Measurements from ENCODE around the gene RNF123. TPM values are rescaled to one million over a fixed set of nuclear protein-coding genes. Genes with fewer than 3 reads are reported as not detected.

The RNF123 gene
- total and polyA plus RNA-seq, 2 experiments from 2014 or later: 14.6 to 32.5 TPM

- no peak for DNase-seq (ENCODE audit: low spot score)
These were observed 31.7 kb downstream of the RNF123 start for GRCh38 chr3:49720855-49721595.

GRCh38 chr3:49721596-49721895 is 32.2 kb downstream of the RNF123 start:
- DNase-seq (ENCODE audit: low spot score) (no peak), ATAC-seq (no peak)
- 0 out of 2 replicates have a peak, but pooled peaks have one; percentile 0 for TF ChIP-seq POLR2AphosphoS5 (IDR thresholded peaks at IDR 0.05; ENCODE audit: low read depth)
- no peak for TF ChIP-seq EZH2phosphoT487 (IDR thresholded peaks at IDR 0.05; ENCODE audit: unreplicated experiment)
- TF ChIP-seq EZH2 (IDR thresholded peaks at IDR 0.05; ENCODE audit: low read depth, unreplicated experiment): no peak
- no peak for TF ChIP-seq STAT1 (IDR thresholded peaks at IDR 0.05; ENCODE audit: unreplicated experiment)
- no peak for TF ChIP-seq CREB1 (CRISPR knock-in tag; IDR thresholded peaks at IDR 0.05; ENCODE audit: low read depth)
- no peak for TF ChIP-seq REST (IDR thresholded peaks at IDR 0.05; ENCODE audit: unreplicated experiment)
- TF ChIP-seq ZNF331 (CRISPR knock-in tag; IDR thresholded peaks at IDR 0.05; ENCODE audit: low read depth): no peak
- Histone ChIP-seq H3K9me2 (ENCODE audit: insufficient read depth) (no peaks in the 10 kb centered on the region), H3K27ac (ENCODE audit: low read depth) (no peak overlapping the region), H3K79me2 (replicated peaks; ENCODE audit: insufficient read depth) (no peaks in the 10 kb centered on the region; the same call in 1 of the 2 replicates), H3F3A (replicated peaks; ENCODE audit: low read depth) (peaks cover 20% of the 10 kb centered on the region), H3K4me1 (ENCODE audit: insufficient read depth) (no peaks in the 10 kb centered on the region; the same call in 1 of the 2 replicates), H2AFZ (no peak overlapping the region), H3K4me2 (no peak overlapping the region), H4K20me1 (replicated peaks; ENCODE audit: insufficient read depth) (peaks cover 7% of the 10 kb centered on the region; the same call in 1 of the 2 replicates), H3K36me3 (ENCODE audit: insufficient read depth) (peaks cover 5% of the 10 kb centered on the region; the same call in 1 of the 2 replicates), H3K27me3 (ENCODE audit: insufficient read depth) (no peaks in the 10 kb centered on the region), H3K4me3 (no peak overlapping the region)
- Mint-ChIP-seq H3K27ac (no peak overlapping the region), H3K4me1 (peaks cover 21% of the 10 kb centered on the region), H3K27me3 (ENCODE audit: insufficient read depth, low read depth, poor library complexity) (peaks cover 42% of the 10 kb centered on the region), H3K9me3 (peaks cover 6% of the 10 kb centered on the region; the same call in 1 of the 3 replicates), H3K36me3 (ENCODE audit: low read depth) (peaks cover 21% of the 10 kb centered on the region), H3K4me3 (no peak overlapping the region)

More at GRCh38 chr3:49720855-49721595, 31.7 kb downstream of the RNF123 start:
- TF ChIP-seq ZNF331 (CRISPR knock-in tag; IDR thresholded peaks at IDR 0.05; ENCODE audit: low read depth) (no peak), POLR2AphosphoS5 (IDR thresholded peaks at IDR 0.05; ENCODE audit: low read depth) (0 out of 2 replicates have a peak, but pooled peaks have one; percentile 14), STAT1 (IDR thresholded peaks at IDR 0.05; ENCODE audit: unreplicated experiment) (no peak)
- Histone ChIP-seq H3K36me3 (ENCODE audit: insufficient read depth) (peaks cover 5% of the 10 kb centered on the region; the same call in 1 of the 2 replicates), H3K4me2 (no peak overlapping the region), H2AFZ (no peak overlapping the region), H3K27ac (ENCODE audit: low read depth) (no peak overlapping the region), H3K27me3 (ENCODE audit: insufficient read depth) (no peaks in the 10 kb centered on the region), H3K4me3 (no peak overlapping the region), H3F3A (replicated peaks; ENCODE audit: low read depth) (peaks cover 20% of the 10 kb centered on the region), H3K4me1 (ENCODE audit: insufficient read depth) (no peaks in the 10 kb centered on the region; the same call in 1 of the 2 replicates), H4K20me1 (replicated peaks; ENCODE audit: insufficient read depth) (peaks cover 7% of the 10 kb centered on the region; the same call in 1 of the 2 replicates), H3K79me2 (replicated peaks; ENCODE audit: insufficient read depth) (no peaks in the 10 kb centered on the region; the same call in 1 of the 2 replicates), H3K9me2 (ENCODE audit: insufficient read depth) (no peaks in the 10 kb centered on the region)
- no peak for ATAC-seq
- Mint-ChIP-seq H3K27me3 (ENCODE audit: insufficient read depth, low read depth, poor library complexity) (peaks cover 42% of the 10 kb centered on the region), H3K36me3 (ENCODE audit: low read depth) (peaks cover 21% of the 10 kb centered on the region), H3K9me3 (peaks cover 6% of the 10 kb centered on the region; the same call in 1 of the 3 replicates), H3K27ac (no peak overlapping the region), H3K4me1 (peaks cover 21% of the 10 kb centered on the region), H3K4me3 (no peak overlapping the region)

All from GM23338 (cell line).